HG03103 (cell line): ENCODE results near the gene VEPH1.

ENCODE experiments used
- ATAC-seq: cut with Tn5 transposase; IDR thresholded peaks from one replicate; pipeline ENCODE4 v1.9.1; 2021; ENCODE audit warnings: low read depth; ENCODE audit not compliant: unreplicated experiment

The VEPH1 gene

GRCh38 chr3:157276801-157277200, 226.4 kb downstream of the VEPH1 start:
- no peak for ATAC-seq

- no peak for ATAC-seq
These were observed 227.4 kb downstream of the VEPH1 start for GRCh38 chr3:157275832-157276231.

GRCh38 chr3:157274644-157275137, 228.5 kb downstream of the VEPH1 start:
- ATAC-seq: no peak

- ATAC-seq: no peak
These were observed 231.8 kb downstream of the VEPH1 start for GRCh38 chr3:157271283-157271882.

- ATAC-seq: no peak
These were observed 235.2 kb downstream of the VEPH1 start for GRCh38 chr3:157268026-157268425.

- ATAC-seq: no peak
These were observed 237.3 kb downstream of the VEPH1 start for GRCh38 chr3:157265931-157266330.

GRCh38 chr3:157263027-157263426, 240.2 kb downstream of the VEPH1 start:
- no peak for ATAC-seq

GRCh38 chr3:157261000-157261399, 242.2 kb downstream of the VEPH1 start:
- no peak for ATAC-seq

GRCh38 chr3:157259825-157260224, 243.4 kb downstream of the VEPH1 start:
- no peak for ATAC-seq

- ATAC-seq: no peak
These were observed 246.1 kb downstream of the VEPH1 start for GRCh38 chr3:157257101-157257500.

- ATAC-seq: no peak
These were observed 247.4 kb downstream of the VEPH1 start for GRCh38 chr3:157255797-157256196.

- no peak for ATAC-seq
These were observed 251.5 kb downstream of the VEPH1 start for GRCh38 chr3:157251685-157252084.

- ATAC-seq: no peak
These were observed 253.6 kb downstream of the VEPH1 start for GRCh38 chr3:157249606-157250005.

- ATAC-seq: no peak
These were observed 254.4 kb downstream of the VEPH1 start for GRCh38 chr3:157248590-157249422.

- no peak for ATAC-seq
These were observed 255.8 kb downstream of the VEPH1 start for GRCh38 chr3:157247391-157247790.

- ATAC-seq: no peak
These were observed 260.4 kb downstream of the VEPH1 start for GRCh38 chr3:157242836-157243235.

- ATAC-seq: no peak
These were observed 261.6 kb downstream of the VEPH1 start for GRCh38 chr3:157241599-157241998.

- ATAC-seq: no peak
These were observed 262.8 kb downstream of the VEPH1 start for GRCh38 chr3:157240408-157240807.

GRCh38 chr3:157239082-157239704, 264.0 kb downstream of the VEPH1 start:
- ATAC-seq: peak; percentile 98

- no peak for ATAC-seq
These were observed 264.8 kb downstream of the VEPH1 start for GRCh38 chr3:157238457-157238856.

GRCh38 chr3:157237886-157238285, 265.3 kb downstream of the VEPH1 start:
- ATAC-seq: no peak
